HG03432 (cell line): ENCODE measurements around the gene MYH7.

Experiments
- ATAC-seq: cut with Tn5 transposase; IDR thresholded peaks from one replicate; pipeline ENCODE4 v1.9.1; 2021; ENCODE audit warnings: mild to moderate bottlenecking, moderate library complexity; ENCODE audit not compliant: unreplicated experiment

Gene MYH7

GRCh38 chr14:23375527-23376251 lies 59.8 kb downstream of the MYH7 start:
- no peak for ATAC-seq

- ATAC-seq, result no peak
These were observed 62.4 kb downstream of the MYH7 start for GRCh38 chr14:23373041-23373440.

GRCh38 chr14:23372509-23372908 lies 63.0 kb downstream of the MYH7 start, which contains the start of gene IL25:
Gene IL25, plus strand, starts transcription at chr14:23372809.
- no peak for ATAC-seq

GRCh38 chr14:23371865-23372264 lies 63.6 kb downstream of the MYH7 start:
- no peak for ATAC-seq

- ATAC-seq, result no peak
These were observed 65.2 kb downstream of the MYH7 start for GRCh38 chr14:23370221-23370620.

- ATAC-seq, result no peak
These were observed 69.0 kb downstream of the MYH7 start for GRCh38 chr14:23366426-23366921.

GRCh38 chr14:23365732-23366425 lies 69.6 kb downstream of the MYH7 start:
- no peak for ATAC-seq

- no peak for ATAC-seq
These were observed 70.3 kb downstream of the MYH7 start, which contains the start of gene EFS for GRCh38 chr14:23365036-23365731. Gene EFS, minus strand, starts transcription at chr14:23365172. Its CDS starts 147 bp downstream, at chr14:23365025.

- ATAC-seq, result no peak
These were observed 71.1 kb downstream of the MYH7 start for GRCh38 chr14:23364164-23365035.
